Activated effector memory CD4-positive, alpha-beta T cell treated with Interleukin-2 at 50 U/mL for 16 hours (primary cell): ENCODE measurements around the gene ZIC1.

ENCODE experiments used
- DNase-seq: peaks from one replicate; pipeline ENCODE4 v3.0.0-alpha.2; 2020

The ZIC1 gene

GRCh38 chr3:147397155-147397874 is 11.8 kb upstream of the ZIC1 start:
- DNase-seq = no peak

DNA sequence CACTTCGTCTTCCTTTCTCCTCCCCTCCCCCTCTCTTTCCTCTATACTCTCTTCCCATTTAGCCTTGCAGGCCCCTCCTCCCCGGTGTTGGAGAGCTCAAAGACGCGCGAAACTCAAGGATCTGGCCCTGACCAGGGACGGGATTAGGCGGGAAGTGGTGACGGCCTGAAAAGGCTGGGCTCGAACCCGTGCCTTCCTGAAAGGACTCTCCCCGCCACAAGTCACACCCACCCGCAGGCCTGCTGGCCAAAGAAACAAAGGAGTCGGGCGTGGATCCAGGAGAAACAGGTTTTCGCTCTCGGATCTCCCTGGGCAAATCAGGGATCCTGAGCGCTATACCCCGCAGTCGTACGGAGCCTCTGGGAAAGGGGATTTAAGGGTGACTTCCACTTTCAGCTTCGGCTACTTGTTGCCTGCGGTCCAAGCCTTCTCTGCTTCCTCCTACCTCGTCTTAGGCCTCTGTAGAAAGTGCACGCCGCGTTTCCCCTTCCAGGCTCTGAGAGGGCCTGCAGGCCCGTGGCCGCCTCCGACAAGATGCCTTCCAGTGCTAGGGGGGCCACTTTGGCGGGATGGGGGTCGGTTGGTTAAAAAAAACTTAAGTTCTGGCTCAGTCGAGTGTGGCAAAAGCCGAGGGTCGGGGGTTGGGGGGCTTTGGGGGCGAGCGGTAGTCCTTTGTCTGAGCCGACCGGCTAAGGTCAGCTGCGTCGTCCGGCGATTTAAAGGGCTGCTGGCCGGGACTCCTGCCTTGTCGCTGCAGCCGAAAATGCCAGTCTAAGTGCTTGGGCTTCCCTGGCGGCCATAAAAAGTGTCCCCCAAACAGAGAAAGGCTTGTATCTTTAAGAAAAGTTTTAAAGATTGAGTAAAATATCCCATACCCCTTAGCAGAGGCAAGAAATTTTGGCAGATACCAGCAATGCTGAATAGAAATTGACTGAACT is 11.0 kb upstream of the ZIC1 start:
- no peak for DNase-seq

GRCh38 chr3:147398813-147399534 is 10.2 kb upstream of the ZIC1 start:
- no peak for DNase-seq

DNA sequence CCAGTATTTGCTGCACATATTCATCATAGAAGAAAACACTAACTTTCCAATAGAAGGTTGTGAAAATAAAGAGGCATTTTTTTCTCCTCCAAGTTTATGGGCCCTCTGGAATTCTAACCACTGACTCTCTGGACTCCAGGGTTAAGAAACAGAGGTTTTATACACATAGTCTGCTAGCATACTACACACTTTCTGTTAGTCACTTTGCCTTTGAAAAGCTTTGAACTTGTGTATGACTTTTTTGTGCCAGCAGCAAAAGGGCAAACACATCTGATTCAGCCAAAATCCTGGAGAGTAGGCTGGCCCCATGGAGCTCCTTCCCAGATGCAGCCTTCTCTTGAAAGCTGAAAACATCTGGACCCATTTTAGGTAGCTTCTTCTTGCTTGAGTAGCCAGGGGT is 9.1 kb upstream of the ZIC1 start:
- no peak for DNase-seq

DNA sequence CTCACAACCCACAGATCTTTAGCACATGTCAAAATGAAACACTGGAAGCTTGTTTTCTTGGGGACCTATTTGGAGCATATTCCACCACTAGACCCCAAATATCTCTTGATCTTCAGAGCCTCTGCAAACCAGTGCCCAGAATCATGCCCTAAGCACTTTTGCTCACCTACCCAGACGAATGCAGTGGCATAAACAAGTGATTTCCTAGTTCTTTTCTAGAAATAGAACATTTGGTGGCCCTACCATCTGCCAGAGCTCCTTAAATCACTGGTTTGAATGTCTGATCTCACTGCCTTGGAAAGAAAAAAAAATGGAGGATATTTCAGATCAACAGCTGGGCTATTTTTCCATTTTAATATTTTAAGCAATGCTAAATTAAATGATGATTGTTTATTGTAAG is 8.2 kb upstream of the ZIC1 start:
- no peak for DNase-seq

GRCh38 chr3:147401421-147401820 is 7.7 kb upstream of the ZIC1 start:
- no peak for DNase-seq

DNA sequence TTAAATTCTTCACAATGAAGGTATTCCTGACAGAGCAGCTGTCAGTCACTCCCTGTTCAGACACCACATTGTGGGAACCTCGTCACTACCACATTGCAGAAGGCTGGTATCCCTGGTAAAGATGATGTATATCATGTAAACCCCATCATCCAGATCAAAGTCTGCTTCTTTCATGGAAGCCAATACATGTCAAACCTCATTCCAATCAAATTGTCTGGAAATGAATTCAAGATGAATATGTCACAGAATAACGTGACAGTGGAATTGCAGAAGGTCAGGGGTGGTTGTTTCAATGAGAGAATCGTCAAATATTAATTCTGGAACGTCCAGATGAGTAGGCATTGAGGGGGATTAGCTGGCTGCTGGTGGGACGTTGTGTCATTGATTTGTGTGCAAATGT is 7.0 kb upstream of the ZIC1 start:
- DNase-seq = no peak

DNA sequence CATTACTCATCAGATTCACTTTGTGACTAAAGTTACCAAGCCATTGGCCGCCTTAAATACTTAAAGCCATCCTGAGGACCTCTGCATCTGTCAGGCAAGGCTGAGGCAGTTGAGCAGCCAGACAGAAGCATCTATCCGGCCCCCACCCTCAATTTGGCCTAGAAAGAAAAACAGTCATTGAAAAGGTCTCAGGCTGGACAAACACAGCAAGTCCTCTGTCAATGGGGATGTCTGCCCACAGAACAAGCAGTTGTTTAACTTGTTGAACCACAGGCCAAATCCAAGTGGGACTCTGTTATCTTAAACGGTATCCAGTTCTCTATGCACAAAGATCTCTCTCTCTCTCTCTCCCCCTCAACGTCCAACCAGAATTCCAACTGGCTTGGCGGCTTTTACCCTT is 5.7 kb upstream of the ZIC1 start:
- DNase-seq = no peak

- no peak for DNase-seq
Observed at GRCh38 chr3:147404000-147404799, 5.0 kb upstream of the ZIC1 start.

- DNase-seq = no peak
Observed at GRCh38 chr3:147404800-147405230, 4.3 kb upstream of the ZIC1 start.

DNA sequence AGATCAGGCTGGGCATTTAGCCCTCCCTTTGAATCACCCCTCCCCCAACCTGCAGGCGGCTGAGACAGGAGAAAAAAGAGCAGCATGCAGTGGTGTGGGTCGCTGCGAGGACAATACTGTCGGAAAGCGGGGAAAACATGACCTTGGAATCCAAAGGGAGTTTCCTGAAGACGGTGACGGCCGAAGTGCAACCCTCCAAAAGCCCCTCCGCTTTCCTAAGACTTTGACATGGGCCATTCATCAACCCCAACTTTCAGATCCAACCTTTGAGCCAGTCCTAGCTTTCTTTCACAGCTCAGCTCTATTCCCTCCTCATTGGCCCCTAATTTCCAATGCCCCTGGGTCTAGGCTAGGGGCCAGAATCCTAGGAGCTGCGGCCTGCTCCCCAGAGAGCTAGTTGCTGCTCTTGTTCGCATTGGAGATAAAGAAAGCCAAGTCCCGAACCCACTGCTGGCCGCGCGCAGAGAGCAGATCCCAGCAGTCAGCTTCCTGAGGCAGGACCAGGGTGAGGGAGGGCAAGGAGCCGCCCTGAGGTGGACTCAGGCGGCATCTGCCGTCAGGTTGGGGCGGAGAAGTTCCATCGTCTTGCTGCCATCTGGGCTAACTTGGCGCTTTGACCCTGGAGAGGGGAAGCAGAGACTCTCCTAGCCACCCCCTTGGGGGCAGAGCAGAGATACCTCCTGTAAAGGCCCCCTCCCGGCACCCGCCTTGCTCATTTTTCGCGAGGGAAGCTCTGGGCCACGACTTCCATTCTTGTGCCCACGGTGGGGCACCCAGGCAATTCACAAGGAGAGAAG is 3.7 kb upstream of the ZIC1 start:
- DNase-seq = no peak

DNA sequence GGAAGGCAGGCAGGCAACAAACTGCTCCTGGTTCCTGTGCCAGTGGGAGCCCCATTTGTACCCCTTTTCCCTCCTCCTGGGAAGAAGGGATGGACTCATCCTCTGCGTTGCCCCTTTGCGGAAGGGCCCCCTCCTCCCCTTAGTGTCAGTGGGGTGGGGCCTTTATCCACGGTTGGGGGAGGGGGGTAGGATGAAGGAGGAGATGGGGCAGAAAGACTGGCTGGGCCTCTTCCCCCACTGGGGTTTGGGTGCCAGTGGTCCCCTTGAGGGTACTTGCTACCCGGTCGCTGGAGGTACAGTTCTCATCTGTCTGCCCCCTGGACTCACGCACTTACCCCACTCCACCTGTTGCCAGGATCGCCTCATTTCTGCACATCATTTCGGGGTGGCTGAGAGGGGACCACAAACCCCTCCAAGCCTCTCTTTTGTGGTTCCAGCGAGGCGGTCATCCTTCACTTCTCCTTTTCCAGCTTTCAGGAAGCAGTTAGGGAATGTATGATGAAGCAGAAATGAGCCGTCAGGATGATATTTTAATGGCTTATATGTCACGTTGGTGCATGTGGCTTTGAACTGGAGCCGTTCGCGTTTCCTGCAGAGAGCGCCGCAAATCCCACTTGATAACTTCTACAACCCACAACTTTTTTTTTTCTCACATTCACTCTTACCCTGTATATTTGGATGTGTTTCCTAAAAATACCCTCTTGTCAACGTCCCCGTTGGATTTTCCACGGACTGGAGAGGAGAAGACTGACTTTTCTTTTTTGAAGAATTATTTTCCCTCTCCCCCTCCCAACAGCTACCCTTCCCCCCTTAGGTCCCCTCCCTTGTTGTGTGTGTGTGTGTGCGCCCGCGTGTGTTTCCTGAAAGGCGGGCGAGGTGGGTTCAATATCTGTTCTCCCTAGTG is 2.9 kb upstream of the ZIC1 start, which contains the start of gene ZIC4:
Gene ZIC4 (minus strand): TSS at position 516 of the 904 bp plus-strand sequence. CDS start 3,746 bp downstream, outside the sequence.
- DNase-seq = no peak

GRCh38 chr3:147407114-147407497 is 2.1 kb upstream of the ZIC1 start:
- DNase-seq = no peak

GRCh38 chr3:147407498-147408187 is 1.5 kb upstream of the ZIC1 start:
- no peak for DNase-seq

DNA sequence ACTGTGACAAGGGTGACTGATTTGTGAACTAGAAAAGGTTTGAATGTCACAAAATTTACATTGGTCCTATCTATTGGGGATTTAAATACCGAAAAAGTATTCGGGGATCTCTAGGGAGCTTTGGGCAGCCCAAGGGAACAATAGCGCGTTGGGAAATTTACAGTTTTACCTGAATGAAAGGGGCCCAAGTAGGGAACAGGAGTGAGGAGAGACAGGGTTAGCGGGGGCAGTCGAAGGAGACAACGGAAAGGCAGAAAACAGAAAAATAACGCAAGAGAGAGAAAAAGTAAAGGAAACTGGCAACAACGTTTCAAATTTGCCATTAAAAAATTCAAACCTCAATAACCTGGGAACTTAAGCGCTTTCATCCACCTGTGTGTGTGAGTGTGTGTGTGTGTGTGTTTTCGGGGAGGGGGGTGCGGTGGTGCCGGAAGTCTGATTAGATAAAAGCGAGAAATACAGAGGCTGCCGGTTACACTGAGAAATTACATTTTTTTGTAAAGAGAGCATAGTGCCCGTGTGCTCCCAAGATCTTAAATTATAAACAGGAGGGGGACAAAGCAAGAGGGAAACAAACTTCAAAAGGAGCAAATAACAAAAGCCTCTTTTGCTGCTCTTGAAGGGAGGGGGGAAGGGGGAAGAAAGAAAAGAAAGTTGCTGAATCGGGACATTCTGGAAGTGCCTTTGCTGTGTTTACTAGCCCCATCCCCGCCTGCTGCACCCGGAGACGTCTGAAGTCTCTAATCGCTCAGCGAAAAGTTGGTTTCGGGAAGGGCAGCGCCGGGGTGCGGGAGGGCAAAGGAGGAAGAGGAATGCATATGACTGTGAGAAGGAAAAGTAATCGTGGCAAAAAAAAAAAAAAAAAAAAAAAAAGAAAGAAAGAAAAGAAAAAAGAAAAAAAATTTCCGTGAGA is 721 bp upstream of the ZIC1 start:
- DNase-seq = no peak

GRCh38 chr3:147410116-147410525 is 956 bp downstream of the ZIC1 start:
- no peak for DNase-seq

- no peak for DNase-seq
Observed at GRCh38 chr3:147410526-147411237, 1.5 kb downstream of the ZIC1 start.

GRCh38 chr3:147411238-147411814 is 2.2 kb downstream of the ZIC1 start:
- no peak for DNase-seq
